NOMO-1 (cell line): ENCODE data around the gene EMC1.
"Not testable (repeated sequence)": the region's sequence is repeated elsewhere in the genome, so short reads cannot be mapped to it uniquely, and the experiment has no call there.

Source experiments
- DNase-seq, 2 experiments: peaks; one replicate each; lab custom pipeline; 2025; ENCODE audit not compliant: unreplicated experiment in 2 of 2; lab: John Stamatoyannopoulos, UW

EMC1 gene

DNA sequence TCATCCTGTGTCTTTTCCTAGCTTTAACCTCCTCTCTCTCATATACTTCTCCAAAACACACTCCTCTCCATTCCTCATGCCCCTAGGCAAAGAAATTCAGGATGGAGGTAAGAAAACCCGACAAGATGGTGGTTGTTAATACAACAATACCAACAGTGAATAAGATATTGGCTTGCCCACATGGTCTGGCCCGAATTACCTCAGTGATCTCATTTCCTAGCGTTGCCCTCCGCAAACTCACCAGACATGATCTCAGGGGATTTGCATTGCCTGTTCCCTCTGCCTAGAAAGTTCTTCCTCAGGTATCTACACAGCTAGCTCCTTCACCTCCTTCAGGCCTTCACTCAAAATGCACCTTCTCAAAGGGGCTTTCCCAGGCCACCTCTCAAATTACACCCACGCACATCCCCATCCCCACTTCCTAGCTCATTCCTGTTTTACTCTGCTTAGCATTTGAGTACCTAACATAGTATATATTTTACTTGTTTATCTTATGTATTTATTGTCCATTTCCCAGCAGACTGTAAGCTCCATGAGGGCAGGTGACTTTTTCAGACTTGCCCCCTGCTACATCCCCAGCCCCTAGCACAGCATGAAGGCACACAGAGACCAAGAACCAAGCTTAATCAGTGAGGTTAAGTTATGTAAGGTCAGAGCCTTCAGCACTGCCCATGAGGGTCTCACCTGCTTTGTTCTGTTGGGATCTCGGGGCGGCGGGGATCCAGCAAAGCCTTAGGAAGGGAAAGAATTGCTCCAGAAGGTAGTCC, 31.1 kb downstream of the EMC1 start:
- no peak for DNase-seq

DNA sequence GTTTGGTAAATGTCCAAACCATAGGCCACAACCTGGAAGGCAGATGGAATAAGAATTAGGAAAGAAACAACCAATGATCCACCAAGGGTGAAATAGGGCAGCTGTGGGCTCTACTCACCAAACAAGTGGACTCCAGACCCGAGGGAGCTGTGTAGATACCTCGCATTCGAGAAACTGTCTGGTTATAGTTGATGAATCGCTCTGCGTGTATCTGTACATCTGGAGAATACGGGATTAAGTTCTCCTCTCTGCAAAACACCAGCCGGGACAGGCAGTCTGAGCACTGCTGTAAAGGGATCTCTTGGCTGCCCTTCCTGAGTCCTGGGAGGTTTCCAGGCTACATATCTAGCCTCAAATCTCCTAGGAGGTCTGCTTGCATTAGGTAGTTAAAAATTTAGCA, 31.9 kb downstream of the EMC1 start:
- DNase-seq, result no peak

DNA sequence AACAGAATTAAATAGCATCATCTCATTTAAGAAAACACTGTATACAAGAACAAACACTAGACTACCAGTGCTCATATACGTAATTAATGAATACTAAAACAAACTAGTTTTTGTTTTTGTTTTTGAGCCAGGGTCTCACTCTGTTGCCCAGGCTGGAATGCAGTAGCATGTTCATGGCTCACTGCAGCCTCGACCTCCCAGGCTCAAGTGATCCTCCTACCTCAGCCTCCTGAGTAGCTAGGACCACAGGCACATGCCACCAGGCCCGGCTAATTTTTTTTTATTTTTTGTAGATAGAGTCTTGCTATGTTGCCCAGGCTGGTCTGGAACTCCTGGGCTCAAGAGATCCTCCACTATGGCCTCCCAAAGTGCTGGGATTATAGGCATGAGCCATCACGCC, 34.7 kb downstream of the EMC1 start:
- DNase-seq, result not testable (repeated sequence)

DNA sequence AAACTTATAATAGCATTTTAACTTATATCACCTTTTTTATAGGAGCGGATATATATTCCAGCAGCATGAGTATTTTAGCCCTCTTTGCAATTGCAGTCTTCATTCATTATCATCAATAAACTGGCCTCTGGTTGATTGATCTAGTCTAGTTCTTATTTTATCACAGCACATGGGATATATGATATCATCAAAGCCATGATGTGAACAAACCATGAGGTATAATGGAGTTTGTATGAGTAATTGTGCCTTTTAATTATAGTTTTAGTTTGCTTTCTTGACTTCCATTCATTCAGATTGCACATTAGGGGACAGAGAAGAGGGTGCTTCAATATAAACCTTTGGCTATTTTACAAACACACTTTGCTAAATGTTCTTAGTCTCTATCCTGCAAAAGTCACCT, 37.7 kb downstream of the EMC1 start:
- no peak for DNase-seq

DNA sequence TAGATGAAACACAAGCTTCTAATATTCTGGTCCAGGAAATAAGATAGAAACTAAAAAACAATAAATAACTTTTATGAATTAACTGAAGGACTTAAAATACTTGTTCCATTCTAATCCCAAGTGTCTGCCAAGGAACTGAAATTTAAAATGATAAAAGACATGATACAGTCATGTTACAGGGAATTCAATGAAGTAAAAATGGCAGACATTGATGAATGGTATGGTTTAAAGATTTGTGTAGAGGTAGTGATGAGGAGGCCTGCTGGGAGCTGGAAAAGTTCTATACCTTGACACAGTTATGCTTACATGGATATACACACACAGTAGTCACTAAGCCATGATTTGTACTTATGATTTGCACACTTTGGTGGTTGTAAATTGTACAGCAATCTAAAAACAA, 39.2 kb downstream of the EMC1 start:
- no peak for DNase-seq

DNA sequence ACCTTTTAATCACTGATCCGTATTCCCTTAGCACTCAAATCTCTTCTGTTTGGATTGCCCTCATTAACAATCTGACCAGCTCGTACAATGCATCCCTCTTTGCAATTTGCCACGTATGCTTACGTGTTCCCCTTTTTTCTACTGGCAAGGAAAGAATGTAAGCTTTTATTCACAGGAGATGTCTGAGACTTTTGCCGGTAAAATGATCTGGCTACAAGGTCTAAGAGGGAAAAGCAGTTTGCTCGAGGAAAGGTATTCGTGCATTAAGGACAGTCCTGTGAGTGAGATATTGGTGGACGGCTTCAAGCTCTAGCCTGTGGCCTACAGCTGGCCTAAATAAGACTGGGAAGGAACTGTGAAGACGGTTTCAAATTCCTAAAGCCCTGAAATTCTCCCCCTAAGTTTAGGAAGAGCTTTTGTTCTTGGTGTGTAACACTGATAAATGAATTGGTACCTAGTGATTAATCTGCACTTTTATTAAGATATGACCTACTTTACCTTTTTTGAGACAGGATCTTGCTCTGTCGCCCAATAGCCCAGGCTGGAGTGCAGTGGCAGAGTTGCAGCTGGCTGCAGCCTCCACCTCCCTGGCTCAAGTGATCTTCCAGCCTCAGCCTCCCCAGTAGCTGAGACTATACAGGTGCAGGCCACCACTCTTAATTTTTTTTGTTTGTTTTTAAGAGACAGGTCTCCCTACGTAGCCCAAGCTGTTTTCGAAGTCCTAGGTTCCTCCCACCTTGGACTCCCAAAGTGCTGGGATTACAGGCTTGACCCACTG, 40.4 kb downstream of the EMC1 start:
- DNase-seq, result peak; percentile 16 to 44

DNA sequence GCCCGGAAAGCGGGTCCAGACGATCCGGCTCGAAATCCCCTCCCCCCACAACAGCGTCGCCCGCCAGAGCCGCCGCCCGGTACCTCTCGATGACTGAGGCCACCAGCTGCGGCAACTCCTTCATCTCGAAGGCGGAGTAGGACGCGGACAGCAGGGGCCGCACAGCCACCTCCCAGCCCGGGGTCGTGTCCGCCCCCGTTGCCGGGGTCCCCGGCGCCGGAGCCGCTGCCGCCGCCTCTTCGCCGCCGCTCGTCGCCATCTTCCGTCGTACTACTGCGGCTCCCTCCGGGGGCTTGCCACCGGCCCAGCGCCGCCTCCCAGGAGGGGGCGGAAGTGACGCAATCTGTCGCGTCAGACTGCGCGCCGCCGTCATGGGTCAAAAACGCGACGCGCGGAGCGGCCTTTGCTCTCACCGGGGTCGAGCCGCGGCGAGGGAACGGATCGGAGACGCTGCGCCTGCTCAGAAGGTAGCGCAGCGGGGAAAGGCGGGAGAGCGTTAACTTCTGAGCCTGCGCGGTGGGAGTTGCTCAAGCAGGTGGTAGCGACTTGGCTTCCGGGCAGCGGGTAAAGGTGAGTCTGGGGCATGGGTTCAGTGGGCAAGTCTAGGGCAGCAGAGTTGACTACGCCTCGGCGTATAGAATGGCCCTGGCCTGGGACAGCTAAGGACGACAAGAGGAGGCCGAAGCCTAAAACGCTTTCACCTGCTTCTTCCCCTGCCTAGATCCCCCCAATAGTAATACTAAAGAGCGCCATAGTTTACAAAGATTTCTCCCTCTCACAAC, 41.1 kb downstream of the EMC1 start, which contains the start of gene UBR4:
Gene UBR4 (minus strand): TSS at position 277 of the 782 bp plus-strand sequence. CDS start 18 bp downstream, at position 259.
- peak; percentile 86 to 90 for DNase-seq

DNA sequence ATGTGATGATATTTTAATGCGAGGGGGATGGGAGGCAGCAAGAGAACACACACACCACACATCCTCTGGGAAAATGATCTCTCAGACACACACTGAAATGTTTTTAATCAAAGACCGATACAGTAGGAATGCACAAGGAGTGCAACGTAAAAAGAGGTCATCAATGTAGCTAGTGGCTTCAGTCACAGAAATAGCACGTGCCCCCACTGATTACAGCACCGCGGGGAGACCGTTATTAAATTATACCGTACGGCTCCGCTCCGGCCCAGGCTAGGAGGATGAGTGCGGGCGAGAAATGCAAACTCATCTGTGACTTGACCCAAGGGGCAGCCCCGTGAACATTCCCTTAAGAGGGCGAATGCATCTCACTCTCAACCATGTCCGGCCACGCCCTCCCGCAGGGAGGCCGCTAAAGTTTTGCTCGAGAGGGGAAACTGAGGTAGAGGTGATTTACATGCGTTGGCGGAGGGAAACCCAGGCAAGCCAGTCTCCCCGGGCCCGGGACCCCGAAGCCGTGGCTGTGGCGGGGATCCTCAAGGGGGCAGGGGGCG, 41.8 kb downstream of the EMC1 start:
- DNase-seq, result peak; percentile 7 to 47

DNA sequence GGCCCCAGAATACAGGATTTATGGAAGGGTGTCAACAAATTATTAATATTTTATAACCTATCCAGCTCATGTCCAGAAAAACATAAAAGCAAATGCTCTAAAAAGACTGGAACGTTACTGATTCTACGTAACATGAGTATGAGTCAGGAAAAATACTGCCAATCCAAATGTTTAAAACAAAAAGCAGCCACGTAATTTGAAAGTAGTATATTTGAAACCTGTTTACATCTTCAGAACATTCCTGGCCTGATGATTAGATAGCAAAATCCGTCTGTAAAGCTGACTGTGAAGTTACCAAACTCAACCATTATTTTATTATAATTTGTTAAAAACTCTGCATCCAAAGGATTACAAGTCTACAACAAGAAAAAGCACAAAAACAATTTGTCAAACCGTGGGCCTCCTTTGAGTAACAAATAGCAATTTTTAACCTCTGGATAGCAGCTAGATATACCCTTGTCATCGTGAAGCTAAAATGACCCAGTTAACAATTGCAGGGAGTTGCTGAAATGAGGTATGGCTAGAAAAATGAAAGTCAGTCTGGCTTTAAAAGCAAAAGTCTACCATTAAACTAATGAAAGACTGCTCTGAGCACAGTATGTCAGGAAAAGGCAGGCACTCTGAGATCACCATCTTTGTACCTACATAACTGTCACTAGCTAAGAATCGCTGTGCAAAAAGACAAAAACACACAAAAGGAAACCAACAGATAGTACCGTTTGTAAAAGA, 42.5 kb downstream of the EMC1 start:
- no peak for DNase-seq

DNA sequence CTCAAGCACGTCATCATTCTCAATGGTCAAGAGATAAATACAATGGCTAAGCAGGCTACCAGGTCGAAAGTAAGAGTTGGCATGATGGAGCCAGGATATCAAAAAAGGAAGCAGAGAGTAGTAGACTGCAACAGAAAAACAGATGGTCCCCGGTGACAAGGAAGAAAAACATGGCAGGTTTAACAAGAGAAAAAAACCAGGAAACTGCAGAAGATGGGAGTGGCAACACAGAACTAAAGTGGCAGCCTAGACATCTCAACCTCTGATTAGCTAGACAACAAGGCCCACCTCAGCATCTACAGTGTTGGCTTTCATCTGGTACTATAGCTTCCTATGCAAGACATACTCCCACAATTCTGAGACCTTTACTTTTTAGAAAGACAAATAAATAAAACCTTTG, 44.4 kb downstream of the EMC1 start:
- no peak for DNase-seq

DNA sequence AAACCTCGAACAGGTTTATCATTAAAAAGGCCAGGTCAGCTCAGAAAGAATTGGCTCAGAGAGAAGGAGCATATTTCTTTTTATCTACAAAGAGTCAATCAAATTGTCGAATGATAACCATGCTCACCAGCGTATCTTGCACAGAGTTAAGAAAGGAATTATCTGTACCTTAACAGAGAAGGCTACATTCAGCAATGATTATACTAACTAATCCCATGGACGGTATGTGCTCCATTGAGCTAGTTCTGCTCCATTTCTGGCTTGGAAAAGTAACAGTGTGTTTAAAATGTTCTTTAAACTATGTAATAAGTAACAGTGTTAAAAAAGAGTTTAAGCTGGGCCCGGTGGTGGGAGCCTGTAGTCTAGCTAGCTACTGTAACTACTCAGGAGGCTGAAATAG, 45.5 kb downstream of the EMC1 start:
- DNase-seq, result no peak

DNA sequence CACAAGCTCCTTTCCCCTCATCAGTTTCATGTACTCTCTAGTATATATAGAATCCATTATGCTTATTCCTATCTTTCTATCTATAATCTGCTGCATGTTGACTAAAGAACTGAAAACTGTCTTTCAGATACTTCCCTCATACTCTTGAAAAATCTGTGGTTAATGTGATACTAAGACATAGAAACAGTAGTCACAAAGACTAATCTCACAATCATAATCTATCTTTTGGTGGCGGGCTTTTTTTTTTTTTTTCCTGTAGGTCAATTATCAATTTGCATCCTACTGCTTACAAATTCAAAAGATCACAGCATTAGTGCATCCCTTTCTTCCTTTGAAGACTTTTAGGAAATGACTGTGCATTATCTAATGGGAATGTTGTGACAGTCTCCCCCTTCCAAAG, 45.9 kb downstream of the EMC1 start:
- DNase-seq, result no peak

DNA sequence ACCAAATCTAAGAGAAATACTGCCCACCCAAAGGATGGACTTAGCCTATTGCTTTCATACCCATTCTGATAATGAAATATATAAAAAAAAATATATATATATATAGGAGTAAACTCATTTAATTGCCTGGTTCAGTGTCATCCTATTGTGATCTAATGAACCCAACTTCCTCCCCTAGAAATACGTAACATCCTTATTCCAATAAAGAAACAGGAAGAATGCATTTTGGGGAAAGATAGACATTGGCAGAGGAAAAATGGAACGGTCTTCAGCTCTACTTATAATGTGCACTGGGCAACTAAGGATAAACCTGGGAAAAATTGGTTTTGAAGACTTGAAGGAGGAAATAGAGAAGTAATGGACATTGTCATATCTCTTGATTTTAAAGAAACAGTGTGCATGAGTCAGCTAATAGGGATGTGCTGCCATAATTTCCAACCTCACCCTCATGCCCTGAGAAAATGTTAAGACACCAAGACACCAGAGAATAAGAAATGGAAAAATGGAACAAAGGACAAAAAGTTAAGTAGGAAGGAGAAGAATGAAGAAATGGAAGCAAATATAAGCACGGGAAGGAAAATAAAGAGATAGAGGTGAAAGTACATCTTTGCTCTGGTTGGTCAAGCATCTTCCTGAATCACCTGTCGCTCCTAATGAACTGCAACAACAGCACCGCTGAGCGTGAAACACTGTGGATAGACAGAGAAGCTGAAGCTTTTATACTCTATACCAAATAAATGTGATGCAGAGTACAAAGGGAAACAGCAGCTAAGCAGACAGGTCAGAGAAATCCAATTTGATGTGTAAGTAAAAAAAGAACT, 46.7 kb downstream of the EMC1 start:
- no peak for DNase-seq

DNA sequence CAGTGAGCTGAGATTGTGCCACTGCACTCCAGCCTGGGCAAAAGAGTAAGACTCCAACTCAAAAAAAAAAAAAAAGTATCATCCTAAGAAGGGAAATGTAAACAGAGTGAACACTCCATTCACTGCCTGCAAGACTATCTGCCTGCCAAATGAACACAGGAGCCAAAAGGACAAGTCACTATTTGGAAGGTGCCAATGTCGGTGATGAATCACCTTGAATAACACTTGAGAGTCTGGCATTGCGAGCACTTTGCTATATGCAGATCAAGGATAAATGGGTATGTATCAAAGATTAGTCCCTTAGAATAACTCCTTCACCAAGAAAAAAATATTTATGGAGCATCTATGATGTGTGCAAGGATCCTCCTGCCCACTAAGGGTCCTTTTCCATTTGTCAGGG, 47.9 kb downstream of the EMC1 start:
- DNase-seq, result no peak

DNA sequence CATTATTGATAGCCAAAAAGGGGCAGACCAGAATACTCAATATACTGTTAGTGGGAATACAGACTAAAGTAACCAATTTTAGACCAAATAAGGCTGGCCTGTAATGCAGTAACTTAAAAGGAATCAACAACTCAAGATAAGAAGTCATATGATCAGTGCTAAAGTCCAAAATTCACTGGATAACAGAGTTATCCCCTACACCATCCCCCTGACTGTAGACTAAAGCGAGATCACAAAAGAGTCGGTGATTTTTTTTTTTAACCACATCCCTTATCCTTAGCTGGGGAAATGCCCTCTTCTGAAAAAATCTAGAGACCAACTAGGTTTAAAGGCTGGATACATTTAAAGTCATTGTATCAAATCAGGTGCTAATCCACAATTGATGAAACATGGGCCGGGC, 48.9 kb downstream of the EMC1 start:
- no peak for DNase-seq

DNA sequence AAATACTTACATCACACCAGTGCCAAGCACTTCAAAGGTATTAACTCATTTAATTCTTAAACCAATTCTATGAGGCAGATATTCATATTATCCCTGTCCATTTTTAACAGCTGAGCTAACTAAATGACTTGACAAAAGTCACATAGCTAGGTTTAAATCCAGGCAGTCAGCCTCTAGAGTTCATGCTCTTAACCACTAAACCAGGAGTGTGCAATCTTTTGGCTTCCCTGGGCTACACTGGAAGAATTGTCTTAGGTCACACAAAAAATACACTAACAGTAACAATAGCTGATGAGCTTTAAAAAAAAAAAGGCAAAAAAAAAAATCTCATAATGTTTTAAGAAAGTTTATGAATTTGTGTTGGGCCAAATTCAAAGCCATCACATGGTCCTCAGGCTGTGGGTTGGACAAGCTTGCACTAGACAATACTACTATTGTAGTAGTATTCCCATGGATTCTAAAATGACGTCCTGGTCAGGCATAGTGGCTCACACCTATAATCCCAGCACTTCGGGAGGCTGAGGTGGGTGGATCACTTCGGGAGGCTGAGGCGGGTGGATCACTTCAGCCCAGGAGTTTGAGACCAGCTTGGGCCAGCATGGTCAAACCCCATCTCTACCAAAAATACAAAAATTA, 51.2 kb downstream of the EMC1 start:
- no peak for DNase-seq

DNA sequence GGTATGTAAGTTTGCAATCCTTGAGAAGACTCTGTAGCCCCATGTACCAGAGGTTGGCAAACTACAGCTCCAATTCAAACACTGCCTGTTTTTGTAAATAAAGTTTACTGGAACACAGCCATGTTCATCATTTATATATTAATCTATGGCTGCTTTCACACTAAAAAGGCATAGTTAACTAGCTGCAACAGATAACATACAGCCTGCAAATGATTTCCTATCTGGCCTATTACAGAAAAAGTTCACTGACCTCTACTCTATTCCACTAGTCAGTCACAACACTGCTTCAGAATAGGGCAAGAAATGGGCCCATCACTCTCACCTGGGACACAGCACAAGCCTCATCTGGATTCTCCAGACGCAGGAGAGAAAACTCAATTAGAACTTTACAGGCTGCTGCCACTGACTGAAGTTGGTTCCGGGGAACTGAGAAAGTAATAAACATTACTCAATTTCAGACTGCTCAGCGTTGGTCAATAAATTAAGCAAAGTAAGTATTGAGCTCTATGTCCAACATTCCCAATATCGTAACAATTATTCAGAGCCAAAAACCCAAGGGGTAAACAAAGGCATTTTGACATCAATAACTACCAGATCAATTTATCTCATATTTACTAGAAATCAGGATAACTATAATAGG, 51.9 kb downstream of the EMC1 start:
- no peak for DNase-seq

DNA sequence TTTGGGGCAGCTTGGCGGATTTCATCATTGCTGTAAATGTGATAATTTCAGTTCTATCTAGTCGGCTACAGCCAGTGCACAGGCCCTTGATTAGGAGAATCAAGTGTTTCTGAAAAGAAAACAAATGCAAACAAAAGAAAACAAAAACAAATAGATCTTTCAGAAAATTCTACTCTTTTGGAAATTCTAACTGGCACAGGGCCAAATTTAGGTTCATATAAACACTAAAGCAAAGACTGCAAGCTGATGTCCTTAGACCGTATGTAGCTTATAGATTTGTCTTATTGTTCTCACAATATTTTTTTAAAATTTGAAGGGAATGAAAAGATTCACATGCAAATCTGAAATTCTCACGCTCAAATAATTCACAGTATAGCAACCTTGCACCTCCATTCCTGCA, 52.5 kb downstream of the EMC1 start:
- DNase-seq, result no peak

DNA sequence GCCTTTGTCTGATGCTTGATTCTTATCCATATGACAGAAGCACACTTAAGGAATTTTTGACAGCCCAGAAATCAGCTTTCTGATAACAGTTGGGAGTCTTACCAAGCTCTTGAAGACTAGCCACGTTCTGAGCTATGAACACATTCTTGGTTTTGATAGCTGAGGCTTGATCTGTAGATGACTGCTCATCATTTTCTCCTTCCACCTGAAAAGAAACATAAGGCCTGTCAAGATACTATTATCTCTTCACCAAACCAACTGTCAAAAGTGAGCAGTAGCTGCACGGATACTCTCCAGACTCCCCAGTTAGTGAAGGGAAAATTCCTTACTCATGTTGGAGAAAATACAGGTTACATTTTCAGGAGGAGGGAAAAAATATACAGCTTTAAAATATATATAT, 53.5 kb downstream of the EMC1 start:
- no peak for DNase-seq
